WTC11 (cell line): ENCODE measurements around the gene POLR1H. TPM values are rescaled to one million over a fixed set of nuclear protein-coding genes. Genes with fewer than 3 reads are reported as not detected.

ENCODE experiments used
- ATAC-seq: fragments of 200-7000 bp; cut with Tn5 transposase; 2 replicates; pipeline ENCODE4 v1.10.0; 2021; ENCODE audit warnings: mild to moderate bottlenecking, moderate library complexity
- CTCF ChIA-PET: fragments of 300-600 bp; sonication (Branson Sonifier 250); formaldehyde crosslinking; loops from one replicate; lab custom pipeline; 2021; ENCODE audit warnings: antibody characterized with exemption; lab: Charles Lee
- POLR2A ChIA-PET: fragments of 350-600 bp; sonication (Branson Sonifier 250); formaldehyde crosslinking; loops from one replicate; lab custom pipeline; 2021; ENCODE audit warnings: antibody characterized with exemption; lab: Charles Lee
- DNase-seq: peaks from one replicate; pipeline ENCODE4 v3.0.0; 2021; ENCODE audit warnings: low spot score
- H3K27ac Mint-ChIP-seq: 2 replicates; pipeline ENCODE4 v1.8.0; 2021; ENCODE audit warnings: mixed read lengths
- H3K27me3 Mint-ChIP-seq: 2 replicates; pipeline ENCODE4 v1.8.0; 2021; ENCODE audit warnings: low read depth, mild to moderate bottlenecking, moderate library complexity, mixed read lengths
- H3K36me3 Mint-ChIP-seq: 2 replicates; pipeline ENCODE4 v1.8.0; 2021; ENCODE audit warnings: mixed read lengths
- H3K4me1 Mint-ChIP-seq: 2 replicates; pipeline ENCODE4 v1.8.0; 2022; ENCODE audit warnings: mixed read lengths
- H3K4me3 Mint-ChIP-seq: 2 replicates; pipeline ENCODE4 v1.8.0; 2021; ENCODE audit warnings: mild to moderate bottlenecking, moderate library complexity, mixed read lengths
- H3K9me3 Mint-ChIP-seq: 2 replicates; pipeline ENCODE4 v1.8.0; 2021; ENCODE audit warnings: mixed read lengths
- ELF4 ChIP-seq: sonication (generic); formaldehyde crosslinking; IDR thresholded peaks from 2 replicates; pipeline ENCODE4 v1.8.1; 2022; ENCODE audit warnings: low read depth, mild to moderate bottlenecking, moderate library complexity, missing genetic modification reagents
- MXD4 ChIP-seq: fragments of 250-450 bp; sonication (Bioruptor Pico); IDR thresholded peaks from 2 replicates; pipeline ENCODE4 v1.8.0; 2021; ENCODE audit warnings: mild to moderate bottlenecking, moderate library complexity, borderline replicate concordance
- NFE2L1 ChIP-seq: sonication (generic); formaldehyde crosslinking; IDR thresholded peaks from 2 replicates; pipeline ENCODE4 v1.8.1; 2023; ENCODE audit warnings: missing genetic modification reagents
- NR3C1 ChIP-seq: sonication (generic); formaldehyde crosslinking; conservative IDR thresholded peaks from 2 replicates; pipeline ENCODE4 v1.8.1; 2023; ENCODE audit warnings: low read depth, mild to moderate bottlenecking, missing genetic modification reagents
- TEAD1 ChIP-seq: sonication (generic); formaldehyde crosslinking; IDR thresholded peaks from 2 replicates; pipeline ENCODE4 v1.8.0; 2022; ENCODE audit warnings: mild to moderate bottlenecking, missing genetic modification reagents
- ZNF416 ChIP-seq: fragments of 250-450 bp; sonication (Bioruptor Pico); IDR thresholded peaks from 2 replicates; pipeline ENCODE4 v1.9.0; 2021; ENCODE audit warnings: mild to moderate bottlenecking, inconsistent platforms
- total RNA-seq: library from RNA; stranded (reverse); gene quantifications from 3 replicates; pipeline ENCODE4 v1.2.3, GENCODE V29; 2021
- TF ChIP-seq, protein P1 (sequence below): sonication (generic); formaldehyde crosslinking; IDR thresholded peaks from 2 replicates; pipeline ENCODE4 v1.8.1; 2023; ENCODE audit warnings: mild to moderate bottlenecking, missing genetic modification reagents, borderline replicate concordance
- TF ChIP-seq, protein P2 (sequence below): fragments of 250-450 bp; sonication (Bioruptor Pico); IDR thresholded peaks from 2 replicates; pipeline ENCODE4 v1.8.0; 2021; ENCODE audit warnings: mild to moderate bottlenecking
- TF ChIP-seq, protein P3 (sequence below): fragments of 200-600 bp; IDR thresholded peaks from 2 replicates; pipeline ENCODE4 v1.8.0; 2022; ENCODE audit warnings: antibody characterized with exemption
- TF ChIP-seq, protein P4 (sequence below): sonication (generic); formaldehyde crosslinking; IDR thresholded peaks from 2 replicates; pipeline ENCODE4 v1.8.1; 2023; ENCODE audit warnings: mild to moderate bottlenecking, missing genetic modification reagents
- TF ChIP-seq, protein P5 (sequence below): sonication (generic); formaldehyde crosslinking; IDR thresholded peaks from 2 replicates; pipeline ENCODE4 v1.8.0; 2023; ENCODE audit warnings: missing genetic modification reagents
- TF ChIP-seq, protein P6 (sequence below): sonication (generic); formaldehyde crosslinking; IDR thresholded peaks from 2 replicates; pipeline ENCODE4 v1.8.1; 2022; ENCODE audit warnings: low read depth, mild to moderate bottlenecking, moderate library complexity, missing genetic modification reagents, borderline replicate concordance

POLR1H gene
- total RNA-seq, 1 experiment from 2014 or later, result 38.8 TPM

DNA sequence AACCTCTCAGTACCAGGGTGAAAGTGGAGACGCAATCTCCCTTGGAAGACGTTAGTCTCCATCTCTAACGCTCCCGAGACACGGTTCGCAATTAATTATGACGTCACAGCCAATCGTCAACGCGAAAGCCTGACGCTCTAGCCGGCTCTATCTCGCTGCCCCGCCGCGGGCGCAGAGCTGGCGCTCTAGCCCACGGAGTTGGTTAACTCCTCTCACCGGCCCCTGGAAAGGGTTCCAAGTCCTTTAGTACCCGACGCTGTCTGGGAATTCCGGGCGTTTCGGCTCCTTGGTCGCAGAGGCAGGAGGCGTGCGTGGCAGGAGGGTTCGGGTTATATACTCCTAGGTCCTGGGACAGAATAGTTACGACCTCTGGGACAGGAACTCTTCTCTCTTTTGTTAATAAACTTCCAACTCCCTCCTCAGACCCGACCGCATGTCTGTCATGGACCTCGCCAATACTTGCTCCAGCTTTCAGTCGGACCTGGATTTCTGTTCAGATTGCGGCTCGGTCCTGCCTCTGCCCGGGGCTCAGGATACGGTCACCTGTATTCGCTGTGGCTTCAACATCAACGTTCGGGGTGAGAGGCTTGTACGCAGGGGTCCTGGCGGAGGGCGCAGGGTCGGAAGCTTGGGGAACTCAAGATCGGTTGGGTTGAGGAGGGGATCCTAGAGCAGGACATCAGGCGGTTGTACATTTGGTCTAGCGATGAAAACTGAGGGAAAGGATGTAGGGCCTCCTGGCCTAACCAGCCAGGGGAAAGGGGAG, at the start of gene POLR1H (continued):
- TF ChIP-seq, protein P1, sequence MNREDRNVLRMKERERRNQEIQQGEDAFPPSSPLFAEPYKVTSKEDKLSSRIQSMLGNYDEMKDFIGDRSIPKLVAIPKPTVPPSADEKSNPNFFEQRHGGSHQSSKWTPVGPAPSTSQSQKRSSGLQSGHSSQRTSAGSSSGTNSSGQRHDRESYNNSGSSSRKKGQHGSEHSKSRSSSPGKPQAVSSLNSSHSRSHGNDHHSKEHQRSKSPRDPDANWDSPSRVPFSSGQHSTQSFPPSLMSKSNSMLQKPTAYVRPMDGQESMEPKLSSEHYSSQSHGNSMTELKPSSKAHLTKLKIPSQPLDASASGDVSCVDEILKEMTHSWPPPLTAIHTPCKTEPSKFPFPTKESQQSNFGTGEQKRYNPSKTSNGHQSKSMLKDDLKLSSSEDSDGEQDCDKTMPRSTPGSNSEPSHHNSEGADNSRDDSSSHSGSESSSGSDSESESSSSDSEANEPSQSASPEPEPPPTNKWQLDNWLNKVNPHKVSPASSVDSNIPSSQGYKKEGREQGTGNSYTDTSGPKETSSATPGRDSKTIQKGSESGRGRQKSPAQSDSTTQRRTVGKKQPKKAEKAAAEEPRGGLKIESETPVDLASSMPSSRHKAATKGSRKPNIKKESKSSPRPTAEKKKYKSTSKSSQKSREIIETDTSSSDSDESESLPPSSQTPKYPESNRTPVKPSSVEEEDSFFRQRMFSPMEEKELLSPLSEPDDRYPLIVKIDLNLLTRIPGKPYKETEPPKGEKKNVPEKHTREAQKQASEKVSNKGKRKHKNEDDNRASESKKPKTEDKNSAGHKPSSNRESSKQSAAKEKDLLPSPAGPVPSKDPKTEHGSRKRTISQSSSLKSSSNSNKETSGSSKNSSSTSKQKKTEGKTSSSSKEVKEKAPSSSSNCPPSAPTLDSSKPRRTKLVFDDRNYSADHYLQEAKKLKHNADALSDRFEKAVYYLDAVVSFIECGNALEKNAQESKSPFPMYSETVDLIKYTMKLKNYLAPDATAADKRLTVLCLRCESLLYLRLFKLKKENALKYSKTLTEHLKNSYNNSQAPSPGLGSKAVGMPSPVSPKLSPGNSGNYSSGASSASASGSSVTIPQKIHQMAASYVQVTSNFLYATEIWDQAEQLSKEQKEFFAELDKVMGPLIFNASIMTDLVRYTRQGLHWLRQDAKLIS (CRISPR knock-in tag), result no peak
- TF ChIP-seq, protein P2, sequence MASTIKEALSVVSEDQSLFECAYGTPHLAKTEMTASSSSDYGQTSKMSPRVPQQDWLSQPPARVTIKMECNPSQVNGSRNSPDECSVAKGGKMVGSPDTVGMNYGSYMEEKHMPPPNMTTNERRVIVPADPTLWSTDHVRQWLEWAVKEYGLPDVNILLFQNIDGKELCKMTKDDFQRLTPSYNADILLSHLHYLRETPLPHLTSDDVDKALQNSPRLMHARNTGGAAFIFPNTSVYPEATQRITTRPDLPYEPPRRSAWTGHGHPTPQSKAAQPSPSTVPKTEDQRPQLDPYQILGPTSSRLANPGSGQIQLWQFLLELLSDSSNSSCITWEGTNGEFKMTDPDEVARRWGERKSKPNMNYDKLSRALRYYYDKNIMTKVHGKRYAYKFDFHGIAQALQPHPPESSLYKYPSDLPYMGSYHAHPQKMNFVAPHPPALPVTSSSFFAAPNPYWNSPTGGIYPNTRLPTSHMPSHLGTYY (CRISPR knock-in tag), result no peak
- TF ChIP-seq NR3C1 (CRISPR knock-in tag), result no peak

DNA sequence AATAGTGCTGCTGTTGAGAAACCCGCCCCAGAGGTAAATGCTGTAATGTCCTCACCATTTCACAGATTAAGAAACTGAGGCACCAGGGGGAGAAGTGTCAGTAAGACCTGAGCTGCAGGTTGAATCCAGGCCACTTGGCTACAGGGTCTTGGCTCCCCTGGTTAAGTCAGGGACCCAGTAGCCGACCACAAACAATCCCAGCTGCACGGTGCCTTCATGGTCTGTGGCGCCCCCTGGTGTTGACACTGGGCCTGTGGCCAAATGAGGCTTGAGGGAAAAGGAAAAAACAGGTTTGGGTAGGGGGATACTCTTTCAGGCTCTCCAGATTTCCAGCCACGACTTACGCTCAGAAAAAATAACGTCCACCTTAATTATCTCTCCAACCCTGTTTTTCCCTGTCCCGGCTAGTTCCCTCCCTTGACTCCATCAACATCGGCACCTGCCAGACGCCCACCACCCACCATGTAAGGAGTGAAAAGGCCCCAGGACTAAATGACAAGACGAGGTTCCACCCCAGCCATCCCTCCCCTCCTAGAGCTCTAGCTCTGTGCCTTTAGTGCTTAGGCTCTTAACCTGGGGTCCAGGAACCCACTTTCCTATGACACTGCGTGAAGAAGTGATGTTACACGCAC, 47.7 kb upstream of the POLR1H start:
- TF ChIP-seq, protein P3, sequence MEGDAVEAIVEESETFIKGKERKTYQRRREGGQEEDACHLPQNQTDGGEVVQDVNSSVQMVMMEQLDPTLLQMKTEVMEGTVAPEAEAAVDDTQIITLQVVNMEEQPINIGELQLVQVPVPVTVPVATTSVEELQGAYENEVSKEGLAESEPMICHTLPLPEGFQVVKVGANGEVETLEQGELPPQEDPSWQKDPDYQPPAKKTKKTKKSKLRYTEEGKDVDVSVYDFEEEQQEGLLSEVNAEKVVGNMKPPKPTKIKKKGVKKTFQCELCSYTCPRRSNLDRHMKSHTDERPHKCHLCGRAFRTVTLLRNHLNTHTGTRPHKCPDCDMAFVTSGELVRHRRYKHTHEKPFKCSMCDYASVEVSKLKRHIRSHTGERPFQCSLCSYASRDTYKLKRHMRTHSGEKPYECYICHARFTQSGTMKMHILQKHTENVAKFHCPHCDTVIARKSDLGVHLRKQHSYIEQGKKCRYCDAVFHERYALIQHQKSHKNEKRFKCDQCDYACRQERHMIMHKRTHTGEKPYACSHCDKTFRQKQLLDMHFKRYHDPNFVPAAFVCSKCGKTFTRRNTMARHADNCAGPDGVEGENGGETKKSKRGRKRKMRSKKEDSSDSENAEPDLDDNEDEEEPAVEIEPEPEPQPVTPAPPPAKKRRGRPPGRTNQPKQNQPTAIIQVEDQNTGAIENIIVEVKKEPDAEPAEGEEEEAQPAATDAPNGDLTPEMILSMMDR, result peak; percentile 74
- TF ChIP-seq ELF4 (CRISPR knock-in tag), result no peak
- TF ChIP-seq, all 79 proteins: peak for 1
- no peaks in the 10 kb centered on the region; the same call in 1 of the 2 replicates for H3K36me3 Mint-ChIP-seq
- CTCF ChIA-PET, result interaction anchor here (0.7 to 2.4 kb wide), 10 partner anchors 24 to 365 kb away, joined by 3 to 16 read pairs (median 3); no protein-coding TSS in a partner anchor
- H3K4me1 Mint-ChIP-seq, result no peaks in the 10 kb centered on the region
- DNase-seq (peak; percentile 38), ATAC-seq (peak; percentile 95)
- no peak overlapping the region for H3K4me3 Mint-ChIP-seq
- H3K27ac Mint-ChIP-seq, result no peak overlapping the region
- POLR2A ChIA-PET, result no interaction called here
- no peaks in the 10 kb centered on the region for H3K9me3 Mint-ChIP-seq
- H3K27me3 Mint-ChIP-seq, result peaks cover 25% of the 10 kb centered on the region

DNA sequence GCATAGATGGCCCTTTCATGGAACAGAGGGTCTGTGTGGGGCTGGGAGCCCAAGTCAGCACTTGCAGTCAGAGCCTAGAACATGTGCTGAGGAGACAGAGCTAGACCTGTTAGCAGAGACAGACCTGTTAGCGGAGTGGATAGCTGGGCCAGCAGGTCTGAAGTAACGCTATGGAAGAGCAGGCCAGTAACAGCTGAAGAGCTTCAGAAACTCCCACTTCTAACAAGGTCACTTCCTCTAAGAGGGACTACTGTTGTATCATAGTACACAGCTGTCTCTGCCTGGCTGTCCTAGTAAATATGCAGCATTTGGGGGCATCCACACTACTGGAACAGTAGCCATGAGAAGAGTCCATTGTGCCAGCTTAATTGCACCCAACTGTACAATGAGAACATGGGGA, 41.2 kb upstream of the POLR1H start:
- H3K27me3 Mint-ChIP-seq, result no peaks in the 10 kb centered on the region
- no peaks in the 10 kb centered on the region for H3K9me3 Mint-ChIP-seq
- no peak for ATAC-seq
- TF ChIP-seq MXD4, result no peak
- TF ChIP-seq, protein P4, sequence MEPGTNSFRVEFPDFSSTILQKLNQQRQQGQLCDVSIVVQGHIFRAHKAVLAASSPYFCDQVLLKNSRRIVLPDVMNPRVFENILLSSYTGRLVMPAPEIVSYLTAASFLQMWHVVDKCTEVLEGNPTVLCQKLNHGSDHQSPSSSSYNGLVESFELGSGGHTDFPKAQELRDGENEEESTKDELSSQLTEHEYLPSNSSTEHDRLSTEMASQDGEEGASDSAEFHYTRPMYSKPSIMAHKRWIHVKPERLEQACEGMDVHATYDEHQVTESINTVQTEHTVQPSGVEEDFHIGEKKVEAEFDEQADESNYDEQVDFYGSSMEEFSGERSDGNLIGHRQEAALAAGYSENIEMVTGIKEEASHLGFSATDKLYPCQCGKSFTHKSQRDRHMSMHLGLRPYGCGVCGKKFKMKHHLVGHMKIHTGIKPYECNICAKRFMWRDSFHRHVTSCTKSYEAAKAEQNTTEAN, result no peak
- TF ChIP-seq, protein P5, sequence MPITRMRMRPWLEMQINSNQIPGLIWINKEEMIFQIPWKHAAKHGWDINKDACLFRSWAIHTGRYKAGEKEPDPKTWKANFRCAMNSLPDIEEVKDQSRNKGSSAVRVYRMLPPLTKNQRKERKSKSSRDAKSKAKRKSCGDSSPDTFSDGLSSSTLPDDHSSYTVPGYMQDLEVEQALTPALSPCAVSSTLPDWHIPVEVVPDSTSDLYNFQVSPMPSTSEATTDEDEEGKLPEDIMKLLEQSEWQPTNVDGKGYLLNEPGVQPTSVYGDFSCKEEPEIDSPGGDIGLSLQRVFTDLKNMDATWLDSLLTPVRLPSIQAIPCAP, result no peak
- TF ChIP-seq ZNF416 (CRISPR knock-in tag), result no peak
- no peak for TF ChIP-seq NFE2L1 (CRISPR knock-in tag)
- TF ChIP-seq, protein P6, sequence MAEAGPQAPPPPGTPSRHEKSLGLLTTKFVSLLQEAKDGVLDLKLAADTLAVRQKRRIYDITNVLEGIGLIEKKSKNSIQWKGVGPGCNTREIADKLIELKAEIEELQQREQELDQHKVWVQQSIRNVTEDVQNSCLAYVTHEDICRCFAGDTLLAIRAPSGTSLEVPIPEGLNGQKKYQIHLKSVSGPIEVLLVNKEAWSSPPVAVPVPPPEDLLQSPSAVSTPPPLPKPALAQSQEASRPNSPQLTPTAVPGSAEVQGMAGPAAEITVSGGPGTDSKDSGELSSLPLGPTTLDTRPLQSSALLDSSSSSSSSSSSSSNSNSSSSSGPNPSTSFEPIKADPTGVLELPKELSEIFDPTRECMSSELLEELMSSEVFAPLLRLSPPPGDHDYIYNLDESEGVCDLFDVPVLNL (CRISPR knock-in tag), result no peak
- no peak for TF ChIP-seq TEAD1
- TF ChIP-seq, all 79 proteins: peak for 0
- DNase-seq, result no peak
- Mint-ChIP-seq H3K4me3 (no peak overlapping the region), H3K36me3 (no peaks in the 10 kb centered on the region), H3K4me1 (no peaks in the 10 kb centered on the region), H3K27ac (no peak overlapping the region)
- ChIA-PET POLR2A (no interaction called here), CTCF (no interaction called here)
